ENCODE results near the gene PARD3B. TPM values are rescaled to one million over a fixed set of nuclear protein-coding genes. Genes with fewer than 3 reads are reported as not detected.

The PARD3B gene
- total and polyA plus RNA-seq, 2 of the 8 experiments (the other 6 are each of a cell fraction or from before 2014, with no cell fraction given) = 1.2 to 5.7 TPM

GRCh38 chr2:205637779-205638503 lies 1092.7 kb downstream of the PARD3B start (continued):
- TF ChIP-seq CTBP2 (IDR thresholded peaks at IDR 0.05; ENCODE audit: borderline replicate concordance, insufficient read depth, insufficient read length, low read length) = no peak

Measured in H1 (cell line).